Measurements from ENCODE around the gene TECTA.

TECTA gene

DNA sequence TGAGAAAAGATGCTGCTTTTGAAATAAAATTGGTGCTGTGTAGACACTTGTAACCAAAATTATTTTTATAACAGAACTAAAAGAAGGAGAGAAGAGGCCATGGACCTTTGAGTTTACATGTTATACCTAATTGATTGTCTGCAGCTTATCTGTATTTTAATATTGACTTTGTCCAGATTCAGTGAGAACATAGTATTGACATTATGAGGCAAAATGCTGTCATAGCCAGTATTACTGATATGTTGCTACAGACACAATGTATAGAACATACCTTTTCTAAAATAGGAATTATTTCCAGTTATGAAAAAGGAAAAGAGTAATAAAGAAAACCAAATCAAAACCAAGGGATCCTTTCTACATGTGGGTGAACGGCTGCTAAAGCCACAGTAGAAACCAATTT lies 11.5 kb upstream of the TECTA start:
- no peak overlapping the region for H3K4me3 ChIP-seq (ENCODE audit: low read depth, low read length)
- TF ChIP-seq, protein P1, sequence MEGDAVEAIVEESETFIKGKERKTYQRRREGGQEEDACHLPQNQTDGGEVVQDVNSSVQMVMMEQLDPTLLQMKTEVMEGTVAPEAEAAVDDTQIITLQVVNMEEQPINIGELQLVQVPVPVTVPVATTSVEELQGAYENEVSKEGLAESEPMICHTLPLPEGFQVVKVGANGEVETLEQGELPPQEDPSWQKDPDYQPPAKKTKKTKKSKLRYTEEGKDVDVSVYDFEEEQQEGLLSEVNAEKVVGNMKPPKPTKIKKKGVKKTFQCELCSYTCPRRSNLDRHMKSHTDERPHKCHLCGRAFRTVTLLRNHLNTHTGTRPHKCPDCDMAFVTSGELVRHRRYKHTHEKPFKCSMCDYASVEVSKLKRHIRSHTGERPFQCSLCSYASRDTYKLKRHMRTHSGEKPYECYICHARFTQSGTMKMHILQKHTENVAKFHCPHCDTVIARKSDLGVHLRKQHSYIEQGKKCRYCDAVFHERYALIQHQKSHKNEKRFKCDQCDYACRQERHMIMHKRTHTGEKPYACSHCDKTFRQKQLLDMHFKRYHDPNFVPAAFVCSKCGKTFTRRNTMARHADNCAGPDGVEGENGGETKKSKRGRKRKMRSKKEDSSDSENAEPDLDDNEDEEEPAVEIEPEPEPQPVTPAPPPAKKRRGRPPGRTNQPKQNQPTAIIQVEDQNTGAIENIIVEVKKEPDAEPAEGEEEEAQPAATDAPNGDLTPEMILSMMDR (IDR thresholded peaks at IDR 0.05; ENCODE audit: control insufficient read depth, extremely low read depth, insufficient read depth), result no peak
- no peak for DNase-seq (ENCODE audit: low read depth)

DNA sequence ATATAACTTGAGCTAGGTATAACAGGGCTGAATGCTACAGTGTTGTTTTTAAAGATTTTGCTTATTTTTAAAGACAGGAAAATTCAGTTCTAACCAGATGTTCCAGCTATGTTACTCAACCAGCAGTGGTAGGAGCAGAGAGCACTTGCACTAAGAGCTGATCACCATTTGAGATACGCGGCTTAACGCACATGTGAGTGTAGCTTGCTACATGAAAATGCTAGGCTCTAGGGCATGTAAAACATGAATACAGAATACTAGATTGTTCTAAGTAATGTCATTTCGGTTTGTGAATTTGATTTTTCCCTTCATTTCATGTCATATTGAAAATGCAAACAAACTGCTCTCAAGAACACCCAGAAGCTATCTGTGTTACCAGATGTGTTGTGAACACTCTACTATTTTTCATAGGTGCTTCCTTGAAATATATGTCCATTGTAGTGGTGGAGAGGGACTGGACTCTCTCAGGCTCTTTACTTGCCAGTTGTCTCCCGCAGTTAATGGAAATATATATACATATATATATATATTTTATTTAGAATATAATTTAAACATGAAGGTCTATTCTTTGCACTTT lies 10.8 kb upstream of the TECTA start:
- no peak overlapping the region for H3K4me3 ChIP-seq (ENCODE audit: low read depth, low read length)
- TF ChIP-seq, protein P1 (IDR thresholded peaks at IDR 0.05; ENCODE audit: control insufficient read depth, extremely low read depth, insufficient read depth), result no peak
- no peak for DNase-seq (ENCODE audit: low read depth)

DNA sequence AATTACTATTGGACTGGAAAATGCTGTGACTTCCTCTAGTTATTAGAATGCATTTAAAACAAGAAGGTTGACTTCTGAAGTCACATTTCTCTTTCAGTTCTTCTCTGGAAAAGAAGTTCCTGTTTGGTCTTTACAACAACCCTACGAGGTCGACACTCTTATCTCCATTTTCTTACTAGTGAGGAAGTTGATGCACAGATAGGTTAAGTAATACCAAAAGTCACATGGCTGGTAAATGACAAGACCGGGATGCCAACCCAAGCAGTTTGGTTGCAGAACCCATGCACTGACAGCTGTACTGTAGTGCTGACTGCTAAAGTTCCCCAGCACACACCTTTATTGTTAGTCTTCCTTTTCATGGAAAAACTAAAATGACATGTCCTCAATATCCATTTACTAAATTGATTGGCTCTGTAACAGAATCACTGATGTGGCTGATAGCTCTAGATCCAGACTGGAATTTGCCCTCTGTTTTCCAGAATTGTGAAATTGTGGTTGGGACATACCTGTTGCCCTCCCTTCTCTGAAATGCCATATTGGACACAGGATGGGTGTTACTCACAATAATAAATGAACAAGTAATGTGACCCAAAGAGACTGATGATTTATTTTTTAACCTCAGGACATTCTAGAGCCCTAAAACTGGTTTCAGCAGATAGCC lies 9.4 kb upstream of the TECTA start:
- DNase-seq (ENCODE audit: low read depth), result no peak

DNA sequence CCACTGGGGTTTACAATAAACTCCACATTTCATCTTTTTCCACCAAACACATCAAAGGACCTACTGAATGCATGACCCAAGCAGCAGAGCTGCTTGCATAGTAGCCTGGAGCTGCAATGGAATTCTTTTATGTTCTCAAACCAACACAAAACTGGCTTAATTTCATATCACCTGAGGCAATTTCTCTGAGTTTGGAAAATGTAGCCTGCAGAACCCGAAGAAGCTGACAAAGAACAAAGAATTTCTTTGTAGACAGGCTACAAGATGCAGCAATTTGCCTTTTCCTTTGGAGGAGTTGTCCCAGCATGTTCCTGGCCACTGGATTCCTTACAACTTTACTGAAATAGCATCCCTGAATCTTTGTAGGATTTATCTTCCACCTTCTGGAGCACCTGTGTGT lies 5.5 kb upstream of the TECTA start:
- no peak for DNase-seq (ENCODE audit: low read depth)
- TF ChIP-seq, protein P1 (IDR thresholded peaks at IDR 0.05; ENCODE audit: control insufficient read depth, extremely low read depth, insufficient read depth), result no peak
- H3K4me3 ChIP-seq (ENCODE audit: low read depth, low read length), result no peak overlapping the region

More for the DNA sequence above, 9.4 kb upstream of the TECTA start:
- H3K4me3 ChIP-seq (ENCODE audit: low read depth, low read length), result no peak overlapping the region
- TF ChIP-seq, protein P1 (IDR thresholded peaks at IDR 0.05; ENCODE audit: control insufficient read depth, extremely low read depth, insufficient read depth), result no peak

DNA sequence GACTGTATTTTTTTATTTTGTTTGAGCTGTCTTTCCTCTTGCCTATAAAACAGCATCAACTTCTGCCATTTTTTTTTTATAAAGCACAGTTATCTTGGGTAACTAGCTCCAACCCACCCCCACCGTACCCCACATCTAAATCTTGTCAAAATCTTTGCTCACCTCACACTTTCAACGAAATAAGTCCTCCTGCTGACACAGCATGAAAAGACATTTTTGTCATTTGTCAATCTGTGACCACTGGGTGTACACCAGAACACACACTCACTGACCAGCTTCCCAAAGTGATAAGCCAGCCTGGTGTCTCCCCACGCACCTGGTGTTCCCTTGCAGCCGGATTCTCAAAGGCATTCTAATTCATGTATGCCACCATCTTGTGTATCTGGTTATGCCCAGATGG lies 1.7 kb upstream of the TECTA start:
- TF ChIP-seq, protein P1 (IDR thresholded peaks at IDR 0.05; ENCODE audit: control insufficient read depth, extremely low read depth, insufficient read depth), result no peak
- no peak for DNase-seq (ENCODE audit: low read depth)
- H3K4me3 ChIP-seq (ENCODE audit: low read depth, low read length), result no peak overlapping the region

DNA sequence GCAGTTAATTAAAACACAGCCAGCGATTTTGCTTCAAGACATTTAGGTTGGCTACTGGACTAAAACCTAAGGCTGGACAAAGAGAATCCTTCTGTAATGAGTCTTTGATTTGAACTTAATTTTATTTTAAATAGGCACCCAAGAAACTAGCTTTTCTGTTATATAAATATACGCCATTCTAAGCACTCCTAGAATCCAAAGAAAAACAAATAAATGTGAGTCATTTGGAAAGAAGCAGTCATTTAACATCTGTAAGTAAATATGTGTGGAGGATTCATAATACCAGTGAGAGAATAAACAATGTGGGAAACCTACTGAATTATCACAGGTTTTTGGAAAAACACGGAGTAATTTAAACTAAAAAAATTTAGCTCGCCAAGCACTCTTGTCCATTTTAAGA lies 1.2 kb upstream of the TECTA start:
- no peak overlapping the region for H3K4me3 ChIP-seq (ENCODE audit: low read depth, low read length)
- no peak for DNase-seq (ENCODE audit: low read depth)
- TF ChIP-seq, protein P1 (IDR thresholded peaks at IDR 0.05; ENCODE audit: control insufficient read depth, extremely low read depth, insufficient read depth), result no peak

DNA sequence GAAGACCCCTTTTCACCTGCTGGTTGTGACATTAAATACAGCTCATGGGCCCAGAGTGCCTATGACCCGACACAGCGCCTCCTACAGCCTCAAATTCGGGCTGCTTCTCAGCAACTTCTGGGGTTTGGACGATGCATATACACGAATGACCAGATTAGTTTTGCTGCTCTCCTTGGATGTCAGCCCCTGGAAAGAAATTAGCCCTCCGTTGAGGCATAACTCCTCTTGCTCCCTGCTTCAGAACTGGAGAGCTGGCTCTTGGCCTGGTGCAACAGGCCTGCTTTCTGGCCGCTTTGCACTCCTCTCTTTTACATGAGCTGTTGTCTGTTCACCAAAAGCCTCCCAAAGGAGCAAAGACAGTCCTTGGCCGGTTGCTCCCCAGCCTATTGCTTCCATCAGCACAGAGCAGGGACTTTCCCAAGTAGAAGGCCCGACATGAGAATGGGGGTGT lies 3.3 kb downstream of the TECTA start:
- TF ChIP-seq, protein P1 (IDR thresholded peaks at IDR 0.05; ENCODE audit: control insufficient read depth, extremely low read depth, insufficient read depth), result no peak; the same call in 1 of the 2 replicates
- H3K4me3 ChIP-seq (ENCODE audit: low read depth, low read length), result no peak overlapping the region
- DNase-seq (ENCODE audit: low read depth), result no peak
